Astrocyte of the cerebellum (primary cell): Measurements from ENCODE around the gene CHAT.

Experiments
- DNase-seq: peaks from one replicate; pipeline ENCODE4 v3.0.0-alpha.2; 2011; ENCODE audit warnings: low read depth
- H3K4me3 ChIP-seq: 2 replicates; pipeline ENCODE4 v1.5.1; 2011; ENCODE audit warnings: mild to moderate bottlenecking, low read depth, low read length, moderate library complexity
- CTCF ChIP-seq: IDR thresholded peaks from 2 replicates; pipeline ENCODE4 v1.5.1; 2012; ENCODE audit warnings: low read length, low read depth, moderate library complexity, mild to moderate bottlenecking; ENCODE audit errors: missing control alignments
- in situ Hi-C: cut with HindIII; loops from 2 replicates; pipeline ENCODE4 v1.10.0; 2017; ENCODE audit warnings: low sequenced_read_pairs

CHAT gene

DNA sequence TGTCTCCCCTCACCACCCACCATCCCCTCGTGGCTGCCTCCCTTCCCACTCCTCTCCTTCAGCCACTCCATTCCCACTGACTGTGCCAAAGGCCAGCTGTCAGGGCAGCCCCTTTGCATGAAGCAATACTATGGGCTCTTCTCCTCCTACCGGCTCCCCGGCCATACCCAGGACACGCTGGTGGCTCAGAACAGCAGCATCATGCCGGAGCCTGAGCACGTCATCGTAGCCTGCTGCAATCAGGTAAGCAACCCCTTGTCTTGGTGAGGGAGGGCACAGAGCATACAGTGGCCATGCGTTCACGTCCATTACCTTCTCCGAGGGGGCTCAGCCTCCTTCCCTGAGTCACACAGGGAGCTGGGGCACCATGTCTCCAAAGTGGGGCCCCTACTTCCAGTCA lies 11.6 kb downstream of the CHAT start:
- no peak for TF ChIP-seq CTCF
- H3K4me3 ChIP-seq: no peak overlapping the region
- DNase-seq: no peak
- in situ Hi-C loops: loop anchor here (10.0 kb wide), 1 partner anchor 159 kb away; no protein-coding TSS in a partner anchor

- in situ Hi-C loops: loop anchor here (10.0 kb wide), 1 partner anchor 158 kb away; no protein-coding TSS in a partner anchor
- TF ChIP-seq CTCF: no peak
- no peak overlapping the region for H3K4me3 ChIP-seq
- no peak for DNase-seq
Measured at GRCh38 chr10:49627038-49627437, 13.2 kb downstream of the CHAT start.

- no peak for DNase-seq
- no peak overlapping the region for H3K4me3 ChIP-seq
- in situ Hi-C loops: loop anchor here (10.0 kb wide), 1 partner anchor 157 kb away; no protein-coding TSS in a partner anchor
- no peak for TF ChIP-seq CTCF
Measured at GRCh38 chr10:49627644-49628247, 13.9 kb downstream of the CHAT start.

DNA sequence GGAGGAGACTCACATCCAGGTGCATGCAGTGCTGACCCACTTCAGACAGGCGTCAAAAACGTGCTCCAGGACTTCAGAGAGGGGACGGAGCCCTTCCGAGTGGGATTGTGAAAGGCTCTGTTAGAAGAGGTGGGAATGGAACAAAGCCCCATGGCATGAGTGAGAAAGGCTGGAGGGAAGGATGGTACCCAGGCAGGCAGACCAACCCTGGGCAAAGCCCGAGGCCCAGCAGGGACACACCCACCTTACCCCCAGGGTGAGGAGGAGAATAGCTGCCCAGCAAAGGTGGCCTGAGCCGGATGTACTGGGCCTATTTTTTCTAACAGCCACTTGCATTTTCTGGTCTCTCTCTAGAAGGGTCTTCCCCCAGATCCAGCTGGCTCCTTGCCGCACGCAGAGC lies 14.8 kb downstream of the CHAT start:
- no peak overlapping the region for H3K4me3 ChIP-seq
- no peak for TF ChIP-seq CTCF
- DNase-seq: no peak
- in situ Hi-C loops: loop anchor here (10.0 kb wide), 1 partner anchor 156 kb away; no protein-coding TSS in a partner anchor

- in situ Hi-C loops: loop anchor here (10.0 kb wide), 1 partner anchor 155 kb away; no protein-coding TSS in a partner anchor
- DNase-seq: no peak
- H3K4me3 ChIP-seq: no peak overlapping the region
- no peak for TF ChIP-seq CTCF
Measured at GRCh38 chr10:49629431-49629881, 15.6 kb downstream of the CHAT start.

DNA sequence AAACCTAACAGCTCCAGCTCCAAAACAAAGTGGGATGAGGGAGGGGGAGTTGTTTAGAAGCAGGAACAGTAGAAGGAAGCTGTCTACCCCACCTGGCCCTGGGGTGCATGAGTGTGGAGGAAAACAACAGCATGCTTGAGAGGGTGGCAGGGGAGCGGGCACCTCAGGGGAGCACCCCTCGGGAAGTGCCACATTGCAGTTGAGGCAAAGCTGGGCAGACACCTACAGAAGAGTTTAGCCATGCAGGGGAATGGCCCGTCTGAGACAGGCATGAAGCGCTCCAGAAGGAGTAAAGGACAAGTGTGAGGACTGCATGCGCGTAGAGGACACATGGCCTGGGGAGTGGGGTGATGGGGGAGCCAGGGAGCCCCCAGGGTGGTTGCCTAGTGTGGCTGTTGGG lies 18.1 kb downstream of the CHAT start:
- H3K4me3 ChIP-seq: no peak overlapping the region
- DNase-seq: no peak
- in situ Hi-C loops: no loop called here
- no peak for TF ChIP-seq CTCF
